PFSK-1 (cell line): ENCODE measurements around the gene CCDC92B.

ENCODE experiments used
- FOXP2 ChIP-seq: optimal IDR thresholded peaks from 2 replicates; pipeline ENCODE3; 2011; ENCODE audit warnings: borderline replicate concordance, control low read depth, inconsistent platforms; ENCODE audit not compliant: insufficient read depth; ENCODE audit errors: extremely low read length, extremely low read depth
- POLR2AphosphoS5 ChIP-seq: IDR thresholded peaks from 2 replicates; pipeline ENCODE4 v1.6.1; 2012; ENCODE audit warnings: low read depth, mild to moderate bottlenecking, control low read depth, low read length, moderate library complexity
- REST ChIP-seq, 2 experiments: IDR thresholded peaks; 2 replicates each; pipeline versions ENCODE4 v1.6.1 to v1.8.0; 2011 to 2012; ENCODE audit warnings: low read depth in 2 of 2, low read length in 2 of 2, control low read depth in 1 of 2, inconsistent platforms in 1 of 2, mild to moderate bottlenecking in 1 of 2, moderate library complexity in 1 of 2; ENCODE audit not compliant: insufficient read depth in 1 of 2
- SIN3A ChIP-seq: IDR thresholded peaks from 2 replicates; pipeline ENCODE4 v1.6.1; 2012; ENCODE audit warnings: mild to moderate bottlenecking, low read length, moderate library complexity, borderline replicate concordance; ENCODE audit not compliant: insufficient read depth
- TAF1 ChIP-seq: IDR thresholded peaks from 2 replicates; pipeline ENCODE4 v1.6.1; 2012; ENCODE audit warnings: low read length, control low read depth, borderline replicate concordance; ENCODE audit not compliant: insufficient read depth

Gene CCDC92B

DNA sequence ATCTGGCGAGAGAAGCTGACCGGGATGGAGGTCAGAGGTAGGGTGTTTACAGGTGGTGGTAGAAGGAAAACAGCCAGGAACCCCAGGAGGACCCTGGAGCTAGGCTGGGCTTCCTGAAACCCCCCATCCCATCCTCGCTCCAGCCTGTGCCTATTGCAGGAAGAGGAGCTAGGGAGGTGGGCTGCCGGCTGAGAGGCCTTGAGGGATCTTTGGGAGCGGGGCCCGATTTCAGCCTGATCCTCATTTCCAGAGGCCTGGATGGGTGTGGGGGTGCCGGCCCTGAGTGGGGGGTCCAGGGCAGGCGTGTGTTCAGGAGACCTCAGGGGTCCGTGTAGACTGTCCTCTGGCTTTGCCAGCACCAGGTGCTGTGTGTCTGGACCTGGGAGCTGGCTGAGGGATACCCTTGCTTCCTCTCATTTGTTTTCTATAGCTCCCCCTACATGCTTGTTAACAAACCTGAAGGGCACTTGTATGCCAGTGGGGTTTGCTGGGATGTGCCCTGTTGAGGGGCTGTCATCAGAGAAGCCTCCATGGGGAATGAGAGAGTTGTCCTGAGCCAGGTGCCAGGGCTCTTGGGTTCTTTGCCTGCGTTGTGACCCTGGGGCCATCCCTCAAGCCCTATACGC lies 27.9 kb upstream of the CCDC92B start:
- TF ChIP-seq REST (IDR thresholded peaks at IDR 0.05; ENCODE audit: insufficient read depth in 1 of 2, low read depth in 2 of 2, low read length in 2 of 2) (no peak), TAF1 (no peak), SIN3A (no peak), FOXP2 (no peak), POLR2AphosphoS5 (no peak)

DNA sequence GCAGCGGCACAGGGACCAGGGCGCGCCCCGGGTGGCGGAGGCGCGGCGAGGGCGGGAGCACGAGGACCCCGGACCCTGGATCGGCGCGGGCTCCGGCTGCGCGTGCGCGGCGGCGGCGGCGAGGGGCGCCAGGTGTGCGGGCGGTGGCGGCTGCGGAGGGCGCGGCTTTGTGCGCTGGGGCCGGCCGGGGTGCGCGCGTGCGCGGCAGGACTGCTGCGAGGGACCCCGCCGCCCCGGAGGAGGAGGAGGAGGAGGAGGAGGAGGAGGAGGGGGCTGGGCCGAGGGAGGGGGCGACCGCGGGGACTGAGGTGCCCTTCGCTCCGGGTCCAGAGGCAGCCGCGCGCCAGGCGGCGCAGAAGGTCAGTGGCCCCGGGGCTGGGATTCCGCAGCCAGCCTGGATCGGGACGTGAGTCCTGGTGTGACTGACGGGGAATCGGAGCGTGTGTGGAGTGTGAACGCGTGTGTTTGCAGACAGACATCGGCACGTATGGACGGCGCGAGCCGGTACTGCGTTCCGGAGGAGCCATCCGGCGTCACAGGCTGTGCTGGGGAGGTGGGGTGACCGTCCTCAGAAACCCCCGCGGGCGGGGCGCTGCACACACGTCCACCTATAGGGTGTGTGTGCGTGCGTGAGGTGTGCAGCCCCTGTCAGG lies 27.3 kb upstream of the CCDC92B start:
- TF ChIP-seq FOXP2 (no peak), TAF1 (no peak), SIN3A (no peak), REST (IDR thresholded peaks at IDR 0.05; ENCODE audit: insufficient read depth in 1 of 2, low read depth in 2 of 2, low read length in 2 of 2) (no peak), POLR2AphosphoS5 (no peak)

DNA sequence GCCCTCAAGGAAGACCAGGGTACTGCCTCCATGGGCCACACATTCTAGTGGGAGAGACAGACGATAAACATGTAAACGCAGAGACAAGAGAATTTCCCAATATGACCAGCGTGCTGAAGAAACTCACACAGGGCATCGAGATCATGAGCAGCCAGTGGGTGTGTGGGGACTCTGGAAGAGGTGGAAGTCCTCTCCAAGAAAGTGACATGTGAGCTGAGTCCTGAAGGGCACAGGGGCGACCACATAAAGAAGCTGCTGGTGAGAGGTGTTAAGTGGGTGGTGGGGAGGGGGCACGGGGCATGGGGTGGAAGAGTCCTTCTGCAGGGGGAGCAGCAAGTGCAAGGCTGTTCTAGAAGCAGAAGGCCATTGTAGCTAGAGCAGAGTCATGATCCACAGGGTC lies 25.8 kb upstream of the CCDC92B start:
- no peak for TF ChIP-seq TAF1
- TF ChIP-seq POLR2AphosphoS5: no peak
- TF ChIP-seq SIN3A: no peak
- no peak for TF ChIP-seq REST (IDR thresholded peaks at IDR 0.05; ENCODE audit: insufficient read depth in 1 of 2, low read depth in 2 of 2, low read length in 2 of 2)

- TF ChIP-seq POLR2AphosphoS5 (no peak), SIN3A (no peak), REST (IDR thresholded peaks at IDR 0.05; ENCODE audit: insufficient read depth in 1 of 2, low read depth in 2 of 2, low read length in 2 of 2) (no peak), FOXP2 (no peak), TAF1 (no peak)
Observed at GRCh38 chr17:2770129-2770528, 20.7 kb upstream of the CCDC92B start.
